ENCODE measurements around the gene ZNF699. TPM values are rescaled to one million over a fixed set of nuclear protein-coding genes. Genes with fewer than 3 reads are reported as not detected.

ZNF699 gene
- total and polyA plus RNA-seq, 2 of the 4 experiments (the other 2 are of a cell fraction), result 1.3 to 7.3 TPM

DNA sequence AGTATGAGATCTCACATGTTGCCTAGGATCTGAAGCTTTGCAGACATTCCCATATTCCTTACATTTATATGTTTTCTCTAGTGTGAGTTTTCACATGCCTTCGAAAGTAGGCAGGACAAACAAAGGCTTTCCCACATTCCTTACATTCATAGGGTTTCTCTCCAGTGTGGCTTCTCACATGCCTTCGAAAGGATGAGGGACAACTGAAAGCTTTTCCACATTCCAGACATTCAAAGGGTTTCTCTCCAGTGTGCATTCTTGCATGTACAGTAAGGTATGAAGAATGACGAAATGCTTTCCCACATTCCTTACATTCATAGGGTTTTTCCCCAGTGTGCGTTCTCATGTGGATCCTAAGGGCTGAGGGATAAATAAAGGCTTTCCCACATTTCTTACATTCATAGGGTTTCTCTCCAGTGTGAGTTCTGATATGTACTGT, 14.2 kb downstream of the ZNF699 start:
- peaks cover 37% of the 10 kb centered on the region for H3K36me3 ChIP-seq (ENCODE audit: control insufficient read depth, insufficient read depth, low read length)
- ATAC-seq (ENCODE audit: low read depth) (no peak), DNase-seq (no peak)
- no peaks in the 10 kb centered on the region for H3K9me1 ChIP-seq (ENCODE audit: insufficient read depth, low read length)
- H2BK20ac ChIP-seq (ENCODE audit: low read depth, low read length), result no peak overlapping the region
- in situ Hi-C loops (cut with MboI; ENCODE audit: low sequenced_read_pairs), result no loop called here
- H2BK5ac ChIP-seq (ENCODE audit: low read depth, low read length, poor library complexity, severe bottlenecking), result no peak overlapping the region
- no peak overlapping the region for H3K23ac ChIP-seq (ENCODE audit: low read depth, low read length)
- no TSS peak for BruUV-seq (replicated peaks)
- intact Hi-C loops (cut with micrococcal nuclease), result no loop called here
- H3K27ac ChIP-seq (ENCODE audit: insufficient read depth, low read length), result no peak overlapping the region
- TF ChIP-seq SMC3 (IDR thresholded peaks at IDR 0.05; ENCODE audit: low read depth, low read length) (no peak), CEBPB (IDR thresholded peaks at IDR 0.05; ENCODE audit: low read depth, low read length) (no peak), POLR2A (IDR thresholded peaks at IDR 0.05; ENCODE audit: low read depth, low read length) (no peak), MAFK (IDR thresholded peaks at IDR 0.05; ENCODE audit: low read depth, low read length) (no peak), RCOR1 (IDR thresholded peaks at IDR 0.05; ENCODE audit: insufficient replicate concordance, low read length) (no peak), FOS (IDR thresholded peaks at IDR 0.05; ENCODE audit: low read depth, low read length) (no peak), RAD21 (IDR thresholded peaks at IDR 0.05; ENCODE audit: low read length) (no peak), RFX5 (IDR thresholded peaks at IDR 0.05; ENCODE audit: low read depth, low read length) (no peak), MXI1 (IDR thresholded peaks at IDR 0.05; ENCODE audit: borderline replicate concordance, low read depth, low read length) (no peak), MAZ (IDR thresholded peaks at IDR 0.05; ENCODE audit: borderline replicate concordance, low read depth, low read length) (no peak)
- TF ChIP-seq, protein P1, sequence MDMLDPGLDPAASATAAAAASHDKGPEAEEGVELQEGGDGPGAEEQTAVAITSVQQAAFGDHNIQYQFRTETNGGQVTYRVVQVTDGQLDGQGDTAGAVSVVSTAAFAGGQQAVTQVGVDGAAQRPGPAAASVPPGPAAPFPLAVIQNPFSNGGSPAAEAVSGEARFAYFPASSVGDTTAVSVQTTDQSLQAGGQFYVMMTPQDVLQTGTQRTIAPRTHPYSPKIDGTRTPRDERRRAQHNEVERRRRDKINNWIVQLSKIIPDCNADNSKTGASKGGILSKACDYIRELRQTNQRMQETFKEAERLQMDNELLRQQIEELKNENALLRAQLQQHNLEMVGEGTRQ (IDR thresholded peaks at IDR 0.05; ENCODE audit: low read depth, low read length), result no peak
- no peak overlapping the region for H3K9ac ChIP-seq (ENCODE audit: low read depth, low read length)
- ChIA-PET POLR2A (ENCODE audit: unreplicated experiment) (no interaction called here), CTCF (no interaction called here)
- no peaks in the 10 kb centered on the region for H3K4me1 ChIP-seq (ENCODE audit: control insufficient read depth, insufficient read depth, low read length)
- H3K14ac ChIP-seq (replicated peaks; ENCODE audit: low read depth, low read length), result no peak overlapping the region
- no peak overlapping the region for H2AFZ ChIP-seq (replicated peaks; ENCODE audit: low read length, poor library complexity)
- peaks cover 58% of the 10 kb centered on the region for H3K9me3 ChIP-seq (ENCODE audit: control insufficient read depth, insufficient read depth, low read length)
- no peak overlapping the region for H4K91ac ChIP-seq (ENCODE audit: insufficient read depth, low read depth, low read length)
- H2AK5ac ChIP-seq (ENCODE audit: low read depth, low read length), result no peak overlapping the region
- dilution Hi-C loops (cut with HindIII; ENCODE audit: low sequenced_read_pairs, unreplicated experiment), result no loop called here
- H3K4me3 ChIP-seq (ENCODE audit: insufficient read depth, low read depth, low read length), result no peak overlapping the region
- no peak overlapping the region for H4K8ac ChIP-seq (ENCODE audit: low read depth in 2 of 2, low read length in 2 of 2)
- H2BK15ac ChIP-seq (ENCODE audit: low read depth, low read length), result no peak overlapping the region
- no peak overlapping the region for H2BK120ac ChIP-seq (ENCODE audit: low read depth, low read length)
- no peak overlapping the region for H3K4ac ChIP-seq (ENCODE audit: low read depth, low read length)
- H3K56ac ChIP-seq (ENCODE audit: extremely low read depth, insufficient read depth, low read length), result no peak overlapping the region
- WGBS, 2 experiments (ENCODE audit: extremely low coverage in 2 of 2, insufficient read length in 1 of 2), result 80% methylated on average over 1 of the region's 4 CpGs; no CpG with 5 or more reads in 1 of the 2 experiments
- no peak overlapping the region for H3K4me2 ChIP-seq (ENCODE audit: low read depth, low read length)
- H2AK9ac ChIP-seq (replicated peaks; ENCODE audit: low read depth, low read length, poor library complexity), result no peak overlapping the region
- peaks cover 3 to 6% of the 10 kb centered on the region in 2 experiments; a peak in 3 of 4 replicates for H3K79me1 ChIP-seq (ENCODE audit: low read depth in 1 of 2, low read length in 2 of 2)
- H3K18ac ChIP-seq (ENCODE audit: low read depth, low read length), result no peak overlapping the region
- no peaks in the 10 kb centered on the region for H3K27me3 ChIP-seq (ENCODE audit: control insufficient read depth, insufficient read depth, low read length)
- H4K20me1 ChIP-seq (ENCODE audit: insufficient read depth, low read length), result no peaks in the 10 kb centered on the region
- H4K5ac ChIP-seq (ENCODE audit: low read depth, low read length), result no peak overlapping the region
